SIG-M5 (cell line): Measurements from ENCODE around the gene NLRC3.
A peak's percentile ranks its signal among the peaks of the same experiment; 100 is the strongest.
"Not testable (repeated sequence)": the region's sequence is repeated elsewhere in the genome, so short reads cannot be mapped to it uniquely, and the experiment has no call there.

ENCODE experiments used
- DNase-seq: peaks from one replicate; lab custom pipeline; 2025; lab: John Stamatoyannopoulos, UW

NLRC3 gene, protein sequence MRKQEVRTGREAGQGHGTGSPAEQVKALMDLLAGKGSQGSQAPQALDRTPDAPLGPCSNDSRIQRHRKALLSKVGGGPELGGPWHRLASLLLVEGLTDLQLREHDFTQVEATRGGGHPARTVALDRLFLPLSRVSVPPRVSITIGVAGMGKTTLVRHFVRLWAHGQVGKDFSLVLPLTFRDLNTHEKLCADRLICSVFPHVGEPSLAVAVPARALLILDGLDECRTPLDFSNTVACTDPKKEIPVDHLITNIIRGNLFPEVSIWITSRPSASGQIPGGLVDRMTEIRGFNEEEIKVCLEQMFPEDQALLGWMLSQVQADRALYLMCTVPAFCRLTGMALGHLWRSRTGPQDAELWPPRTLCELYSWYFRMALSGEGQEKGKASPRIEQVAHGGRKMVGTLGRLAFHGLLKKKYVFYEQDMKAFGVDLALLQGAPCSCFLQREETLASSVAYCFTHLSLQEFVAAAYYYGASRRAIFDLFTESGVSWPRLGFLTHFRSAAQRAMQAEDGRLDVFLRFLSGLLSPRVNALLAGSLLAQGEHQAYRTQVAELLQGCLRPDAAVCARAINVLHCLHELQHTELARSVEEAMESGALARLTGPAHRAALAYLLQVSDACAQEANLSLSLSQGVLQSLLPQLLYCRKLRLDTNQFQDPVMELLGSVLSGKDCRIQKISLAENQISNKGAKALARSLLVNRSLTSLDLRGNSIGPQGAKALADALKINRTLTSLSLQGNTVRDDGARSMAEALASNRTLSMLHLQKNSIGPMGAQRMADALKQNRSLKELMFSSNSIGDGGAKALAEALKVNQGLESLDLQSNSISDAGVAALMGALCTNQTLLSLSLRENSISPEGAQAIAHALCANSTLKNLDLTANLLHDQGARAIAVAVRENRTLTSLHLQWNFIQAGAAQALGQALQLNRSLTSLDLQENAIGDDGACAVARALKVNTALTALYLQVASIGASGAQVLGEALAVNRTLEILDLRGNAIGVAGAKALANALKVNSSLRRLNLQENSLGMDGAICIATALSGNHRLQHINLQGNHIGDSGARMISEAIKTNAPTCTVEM

GRCh38 chr16:3577302-3577752, at the start of gene NLRC3:
Gene NLRC3 (minus strand): TSS chr16:3577403. CDS start chr16:3565036, 12,367 bp downstream.
- DNase-seq = no peak

- no peak for DNase-seq
These were observed 48.9 kb upstream of the NLRC3 start for GRCh38 chr16:3625911-3626732.

DNA sequence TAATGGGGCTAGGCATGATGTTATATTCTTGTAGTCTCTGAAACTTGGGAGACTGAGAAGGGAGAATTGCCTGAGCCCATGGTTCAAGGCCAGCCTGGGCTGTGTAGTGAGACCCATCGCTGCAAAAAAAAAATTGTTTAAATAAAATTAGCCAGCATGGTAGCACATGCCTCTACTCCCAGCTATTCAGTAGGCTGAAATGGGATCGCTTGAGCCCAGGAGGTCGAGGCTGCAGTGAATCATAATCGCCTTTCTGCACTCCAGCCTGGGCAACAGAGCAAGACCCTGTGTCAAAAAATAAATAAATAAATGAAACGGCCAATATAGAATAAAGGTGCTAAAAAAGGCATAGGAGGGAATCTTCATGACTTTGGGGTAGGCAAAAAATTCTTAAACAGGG, 48.1 kb upstream of the NLRC3 start:
- no peak for DNase-seq

GRCh38 chr16:3623642-3624041, 46.4 kb upstream of the NLRC3 start:
- no peak for DNase-seq

DNA sequence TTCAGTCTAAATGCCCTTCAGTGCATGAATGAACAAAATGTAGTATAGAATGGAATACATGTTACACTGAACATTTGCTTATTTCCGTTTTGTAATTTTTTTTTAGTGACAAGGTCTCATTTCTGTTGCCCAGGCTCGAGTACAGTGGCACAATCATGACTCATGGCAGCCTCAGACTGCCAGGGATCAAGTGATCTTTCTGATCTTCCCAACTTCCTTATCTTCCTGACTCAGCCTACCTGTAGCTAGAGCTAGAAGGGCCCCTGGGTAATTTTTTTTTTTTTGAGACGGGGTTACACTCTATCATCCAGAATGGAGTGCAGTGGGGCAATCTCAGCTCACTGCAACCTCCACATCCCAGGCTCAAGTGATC, 41.6 kb upstream of the NLRC3 start:
- no peak for DNase-seq

GRCh38 chr16:3612510-3613466, 35.6 kb upstream of the NLRC3 start:
- no peak for DNase-seq

DNA sequence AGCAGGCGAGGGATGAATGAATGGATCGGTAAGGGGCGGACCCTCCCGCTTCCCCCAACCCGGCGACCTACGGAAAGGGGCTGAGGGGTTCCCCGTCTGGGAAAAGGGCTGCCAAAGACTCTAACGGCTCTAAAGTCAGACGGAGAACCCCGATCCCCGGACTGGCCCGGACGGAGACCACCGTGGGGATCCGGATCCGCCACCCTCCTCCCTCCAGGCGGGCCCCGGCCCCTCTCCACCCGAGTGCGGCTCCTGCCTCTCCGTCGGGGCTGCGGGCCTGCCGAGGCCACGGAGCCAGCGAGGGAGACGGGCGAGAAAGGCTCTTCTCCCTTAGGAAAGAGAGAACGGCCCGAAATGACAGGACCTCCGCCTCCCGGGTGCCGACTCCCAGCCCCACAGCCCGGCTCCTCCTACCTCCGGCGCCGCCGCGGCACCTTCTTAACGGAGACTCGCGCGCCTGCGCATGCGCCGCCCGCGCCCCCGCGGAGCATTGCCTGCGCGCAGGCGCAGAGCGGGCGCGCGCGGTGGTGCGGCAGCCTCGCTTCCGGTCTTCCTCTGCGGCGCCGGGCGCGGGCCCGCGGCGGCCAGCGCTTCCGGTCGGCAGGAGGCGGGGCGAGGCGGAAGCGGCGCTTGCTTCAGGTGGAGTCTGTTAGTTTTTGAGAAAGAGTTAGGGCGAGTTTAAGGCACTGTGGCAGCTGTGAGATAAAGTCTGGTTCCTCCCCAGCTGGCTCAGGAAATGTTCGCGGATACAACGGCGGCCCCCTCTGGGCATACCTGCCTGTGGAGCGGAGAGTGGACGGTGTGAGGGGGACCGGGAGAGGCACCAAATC, 34.2 kb upstream of the NLRC3 start, which contains the start of gene SLX4:
TSS of gene SLX4 (minus strand) at position 461 of the 830 bp plus-strand sequence. CDS start 2,642 bp downstream, outside the sequence.
- DNase-seq = peak; percentile 26

DNA sequence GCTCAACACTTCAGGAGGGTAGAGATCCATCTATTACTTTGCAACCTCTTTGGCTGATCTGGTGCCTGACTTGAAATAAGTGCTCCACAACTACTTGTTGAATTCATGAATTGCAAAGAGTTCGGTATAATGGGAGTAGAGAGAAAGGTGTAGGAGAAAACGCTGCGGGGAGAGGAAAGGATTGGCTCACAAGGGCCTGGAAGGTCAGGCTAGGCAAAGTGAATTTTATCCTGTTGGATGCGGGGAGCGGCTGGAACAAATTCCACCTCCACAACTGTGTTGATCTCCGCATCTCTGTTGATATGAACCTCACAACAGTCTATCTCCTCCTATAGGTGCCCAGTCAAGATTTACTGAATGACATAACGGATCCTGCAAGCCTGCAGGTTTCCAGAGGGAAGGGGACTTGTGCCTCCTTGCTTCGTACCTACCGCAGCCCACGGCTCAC, 33.5 kb upstream of the NLRC3 start:
- DNase-seq = no peak

DNA sequence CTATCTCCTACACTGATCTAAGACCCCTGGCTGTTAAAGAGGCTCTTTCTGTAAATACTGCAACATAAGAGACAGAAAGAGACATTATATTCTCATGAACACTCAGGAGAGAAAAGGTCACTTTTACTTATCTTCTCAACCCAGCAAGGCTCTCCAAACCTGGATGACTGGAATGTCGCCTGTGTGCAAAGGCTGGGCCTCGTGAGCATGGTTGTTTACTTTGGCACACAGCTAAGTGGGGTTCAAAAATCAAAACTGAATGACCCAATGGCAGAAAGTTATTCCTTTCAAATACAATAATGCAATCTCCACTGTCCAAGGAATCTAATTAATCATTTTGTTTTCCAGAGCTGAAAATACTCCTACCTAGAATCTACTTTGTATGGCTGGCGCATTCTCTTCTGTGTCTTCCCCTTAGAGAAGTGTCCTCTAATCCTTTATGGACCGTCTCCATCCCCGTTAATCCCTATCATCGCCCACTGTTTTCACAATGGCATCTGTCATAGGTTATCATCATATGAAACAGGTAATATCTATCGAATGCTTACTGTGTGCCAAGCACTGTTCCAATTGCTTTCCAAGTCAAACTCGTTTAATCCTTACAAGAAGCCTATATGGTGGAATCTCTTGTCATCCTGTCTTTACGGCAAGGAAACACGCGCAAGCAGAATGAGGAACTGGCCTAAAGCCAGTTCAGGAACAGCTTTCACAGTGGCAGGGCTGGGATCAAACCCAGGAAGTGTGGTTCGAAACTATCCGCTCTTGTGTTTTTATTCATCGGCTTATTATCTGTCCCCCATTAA, 32.9 kb upstream of the NLRC3 start:
- no peak for DNase-seq

DNA sequence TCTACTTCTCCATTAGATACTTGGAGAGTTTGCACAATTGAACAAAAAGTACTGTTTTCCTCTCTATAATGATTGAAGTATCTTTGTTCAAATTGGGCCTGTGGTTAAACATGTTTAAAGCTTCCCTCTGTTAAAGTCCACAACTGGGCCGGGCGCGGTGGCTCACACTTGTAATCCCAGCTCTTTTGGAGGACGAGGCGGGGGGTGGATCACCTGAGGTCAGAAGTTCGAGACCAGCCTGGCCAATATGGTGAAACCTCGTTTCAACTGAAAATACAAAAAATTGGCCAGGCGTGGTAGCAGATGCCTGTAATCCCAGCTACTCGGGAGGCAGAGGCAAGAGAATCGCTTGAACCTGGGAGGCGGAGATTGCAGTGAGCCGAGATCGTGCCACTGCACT, 31.8 kb upstream of the NLRC3 start:
- DNase-seq = not testable (repeated sequence)

DNA sequence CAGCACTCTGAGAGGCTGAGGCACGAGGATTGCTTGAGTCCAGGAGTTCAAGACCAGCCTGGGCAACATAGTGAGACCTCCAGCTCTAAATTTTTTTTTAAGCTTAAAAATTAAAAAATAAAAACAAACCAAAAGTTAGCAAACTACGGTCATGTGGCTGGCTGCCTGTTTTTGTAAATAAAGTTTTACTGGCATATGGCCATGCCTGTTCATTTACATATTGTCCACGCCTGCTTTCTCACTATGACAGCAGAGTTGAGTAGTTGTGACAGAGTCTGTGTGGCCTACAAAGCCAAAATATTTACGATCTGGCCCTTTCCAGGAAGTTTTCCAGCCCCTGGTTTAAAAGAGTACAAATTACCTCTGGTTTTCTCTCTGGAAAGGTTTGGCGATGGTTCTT, 30.9 kb upstream of the NLRC3 start:
- no peak for DNase-seq

GRCh38 chr16:3607634-3608033, 30.4 kb upstream of the NLRC3 start:
- no peak for DNase-seq

- DNase-seq = no peak
These were observed 30.0 kb upstream of the NLRC3 start for GRCh38 chr16:3607161-3607560.

GRCh38 chr16:3606441-3606840, 29.2 kb upstream of the NLRC3 start:
- DNase-seq = no peak

GRCh38 chr16:3602320-3602653, 25.1 kb upstream of the NLRC3 start:
- no peak for DNase-seq

- no peak for DNase-seq
These were observed 24.6 kb upstream of the NLRC3 start for GRCh38 chr16:3601614-3602319.

- DNase-seq = no peak
These were observed 22.7 kb upstream of the NLRC3 start for GRCh38 chr16:3599922-3600321.

DNA sequence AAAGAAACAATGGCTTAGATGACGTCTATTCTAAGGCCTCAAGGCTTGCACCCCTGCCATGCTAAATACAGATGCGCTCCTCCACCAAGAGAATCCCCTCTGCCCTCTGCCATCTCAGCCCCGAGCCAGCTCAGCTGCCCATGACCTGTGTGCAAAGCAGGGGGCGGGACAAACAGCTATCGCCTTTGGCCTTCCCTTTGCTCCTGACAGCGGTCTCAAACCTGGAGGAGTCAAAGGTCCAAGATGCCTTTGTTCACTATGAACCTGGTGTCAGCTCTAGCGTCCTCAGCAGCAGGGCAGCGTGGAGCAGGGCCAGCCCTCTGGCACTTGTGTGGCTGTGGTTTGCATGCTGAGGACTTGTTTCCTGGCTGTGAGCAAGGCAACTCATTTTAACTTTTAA, 21.9 kb upstream of the NLRC3 start:
- no peak for DNase-seq
